ENCODE measurements around the gene TIMM22.
A peak's percentile ranks its signal among the peaks of the same experiment; 100 is the strongest.
"Not testable (repeated sequence)": the region's sequence is repeated elsewhere in the genome, so short reads cannot be mapped to it uniquely, and the experiment has no call there.

Gene TIMM22

DNA sequence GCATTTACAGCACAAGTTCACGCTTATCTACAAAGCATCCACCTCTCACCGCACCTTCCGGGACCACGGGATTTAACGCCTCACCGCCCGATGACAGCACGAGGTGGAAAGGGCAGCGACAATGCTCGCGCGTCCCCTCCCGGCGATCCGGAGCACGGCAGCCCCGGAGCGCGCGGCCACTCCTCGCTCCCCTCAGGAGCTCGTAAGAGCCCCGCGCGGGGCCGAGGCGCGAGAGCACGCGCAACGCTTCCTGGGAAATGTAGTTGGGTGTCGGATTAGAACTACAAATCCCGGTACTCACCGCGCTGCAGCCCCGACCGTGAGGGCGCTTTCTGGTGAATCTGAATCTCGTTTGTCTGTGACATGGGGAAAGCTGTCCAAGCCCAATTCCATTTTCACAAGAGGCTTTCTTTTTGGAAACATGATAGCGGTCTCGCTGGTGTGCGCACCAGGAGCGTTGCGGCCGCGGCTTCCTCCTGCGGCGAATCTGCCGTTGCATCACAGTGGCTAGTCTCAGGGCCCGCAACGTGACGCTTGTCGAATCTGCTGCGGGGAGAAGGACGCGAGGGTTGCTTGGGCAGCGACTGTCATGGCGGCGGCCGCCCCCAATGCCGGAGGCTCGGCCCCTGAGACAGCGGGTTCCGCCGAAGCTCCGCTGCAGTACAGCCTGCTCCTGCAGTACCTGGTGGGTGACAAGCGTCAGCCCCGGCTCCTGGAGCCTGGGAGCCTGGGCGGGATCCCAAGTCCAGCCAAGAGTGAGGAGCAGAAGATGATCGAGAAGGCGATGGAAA, at the start of gene TIMM22:
Gene TIMM22, plus strand, starts transcription at position 576 of the 791 bp plus-strand sequence. Its CDS starts 14 bp downstream, at position 590.
- peak; percentile 90 for DNase-seq

GRCh38 chr17:948284-948852, 48.6 kb upstream of the TIMM22 start:
- DNase-seq: no peak

GRCh38 chr17:949623-950303, 47.2 kb upstream of the TIMM22 start:
- DNase-seq: peak; percentile 12

GRCh38 chr17:951325-952132, 45.4 kb upstream of the TIMM22 start:
- DNase-seq: no peak

DNA sequence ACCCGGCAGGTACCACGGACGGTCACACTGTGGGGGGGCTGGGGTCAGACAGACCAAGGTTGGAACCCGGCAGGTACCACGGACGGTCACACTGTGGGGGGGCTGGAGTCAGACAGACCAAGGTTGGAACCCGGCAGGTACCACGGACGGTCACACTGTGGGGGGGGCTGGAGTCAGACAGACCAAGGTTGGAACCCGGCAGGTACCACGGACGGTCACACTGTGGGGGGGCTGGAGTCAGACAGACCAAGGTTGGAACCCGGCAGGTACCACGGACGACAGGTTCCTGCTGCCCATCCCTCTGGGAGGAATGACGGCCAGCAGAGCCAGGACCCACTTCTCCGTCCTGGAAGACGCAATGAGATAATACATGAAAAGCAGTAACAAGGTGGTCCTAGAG, 44.3 kb upstream of the TIMM22 start:
- DNase-seq: not testable (repeated sequence)

GRCh38 chr17:953767-954166, 43.2 kb upstream of the TIMM22 start:
- DNase-seq: no peak

GRCh38 chr17:954431-955164, 42.3 kb upstream of the TIMM22 start:
- DNase-seq: no peak

GRCh38 chr17:956905-957304, 40.0 kb upstream of the TIMM22 start:
- DNase-seq: no peak

DNA sequence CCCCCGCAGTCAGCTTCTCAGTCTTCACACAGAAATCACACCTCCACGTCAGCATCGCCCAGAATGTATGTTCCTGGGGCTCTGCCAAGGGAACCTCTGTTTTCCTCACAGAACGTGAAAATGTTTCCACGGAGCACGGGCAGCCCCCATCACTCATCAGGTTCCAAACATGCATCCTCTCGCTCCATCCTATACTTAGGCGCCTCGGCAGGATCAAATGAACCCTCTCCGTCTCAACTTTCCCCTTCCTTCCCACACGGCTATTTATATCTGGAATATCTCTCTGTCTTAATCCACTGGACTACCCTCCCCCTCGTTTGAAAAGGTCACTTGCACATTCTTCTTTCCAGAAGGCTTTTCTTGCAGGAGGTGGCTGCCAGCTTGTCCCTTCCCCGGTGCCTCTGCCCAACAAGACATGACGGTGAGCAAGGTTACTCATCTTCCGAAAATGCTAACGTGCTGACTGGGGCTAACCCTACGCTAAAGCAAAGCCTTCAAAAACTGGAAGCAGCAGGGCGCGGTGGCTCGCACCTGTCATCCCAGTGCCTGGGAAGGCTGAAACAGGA, 39.0 kb upstream of the TIMM22 start:
- DNase-seq: no peak

- no peak for DNase-seq
These were observed 38.0 kb upstream of the TIMM22 start for GRCh38 chr17:958712-959451.

DNA sequence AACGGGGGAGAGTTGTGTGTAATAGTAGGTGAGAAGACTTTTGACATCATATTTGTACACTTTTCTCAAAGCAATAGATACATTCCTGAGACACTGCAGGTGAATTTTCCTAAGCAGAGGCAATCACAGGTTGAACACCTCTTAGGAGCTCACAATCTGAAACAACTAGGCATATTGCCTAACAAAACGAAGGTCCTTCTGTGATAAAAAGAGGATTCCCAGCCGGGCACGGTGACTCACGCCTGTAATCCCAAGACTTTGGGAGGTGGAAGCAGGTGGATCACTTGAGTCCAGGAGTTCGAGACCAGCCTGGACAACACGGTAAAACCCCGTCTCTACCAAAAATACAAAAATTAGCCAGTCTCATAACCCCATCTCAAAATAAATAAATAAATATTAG, 34.8 kb upstream of the TIMM22 start:
- no peak for DNase-seq

DNA sequence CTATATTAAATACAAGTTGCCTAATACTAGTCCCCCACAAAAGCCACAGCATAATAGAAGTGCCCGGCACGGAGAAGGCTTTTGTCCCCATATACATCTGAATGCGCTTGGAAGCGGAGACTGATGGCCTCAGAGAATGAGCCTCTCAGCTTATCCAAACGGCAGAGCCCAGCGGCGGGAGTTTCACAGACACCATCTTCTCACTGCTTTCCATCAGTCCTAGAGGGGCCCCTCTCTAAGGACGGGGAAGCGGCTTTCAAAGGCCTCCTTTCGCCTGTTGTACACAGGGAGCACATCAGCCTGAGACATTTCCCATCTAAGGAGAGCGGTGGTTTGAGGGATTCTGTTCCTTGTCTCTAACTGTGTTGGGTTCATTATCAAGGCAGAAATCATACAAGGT, 34.3 kb upstream of the TIMM22 start:
- DNase-seq: no peak

DNA sequence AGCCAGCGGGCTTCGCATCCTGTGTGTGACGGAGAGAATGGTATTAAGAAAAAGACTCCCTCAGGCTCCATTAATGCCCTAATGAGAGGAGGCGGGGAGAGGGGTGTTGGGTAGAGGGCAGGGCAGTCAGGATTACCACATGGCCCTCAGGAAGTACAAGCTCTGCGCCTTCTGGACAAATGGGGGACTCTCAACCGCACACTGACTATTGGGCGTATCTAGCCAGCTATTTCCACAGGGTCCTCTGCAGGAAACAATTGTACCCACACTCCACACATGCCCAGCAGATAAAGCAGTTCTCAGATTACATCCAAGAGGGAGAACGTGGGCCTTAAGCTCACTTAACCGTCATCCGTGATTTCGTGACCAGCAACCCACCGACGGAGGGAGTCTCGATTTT, 32.1 kb upstream of the TIMM22 start:
- DNase-seq: peak; percentile 13

GRCh38 chr17:965311-965989, 31.5 kb upstream of the TIMM22 start:
- DNase-seq: no peak

DNA sequence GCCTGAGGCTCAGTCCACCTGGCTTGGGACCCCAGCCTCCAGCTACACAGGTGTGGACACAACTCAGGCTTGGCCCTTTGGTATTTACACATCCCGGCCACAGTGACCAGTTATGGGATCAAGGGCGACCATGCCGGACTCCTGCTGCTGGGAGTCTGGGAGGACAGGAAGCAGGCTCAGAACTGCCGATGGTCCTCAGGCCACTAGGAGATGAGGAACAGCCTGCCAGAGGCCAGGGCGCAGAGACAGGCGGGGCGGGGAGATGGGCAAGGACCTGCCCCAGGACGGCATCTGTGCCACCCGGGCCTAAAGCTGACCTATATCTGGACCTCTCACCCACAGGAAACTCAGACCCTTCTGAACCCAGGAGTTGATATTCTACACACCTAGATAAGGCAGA, 29.8 kb upstream of the TIMM22 start:
- no peak for DNase-seq

GRCh38 chr17:968812-969730, 27.9 kb upstream of the TIMM22 start:
- no peak for DNase-seq

- peak; percentile 35 for DNase-seq
These were observed 27.0 kb upstream of the TIMM22 start for GRCh38 chr17:969811-970355.

- DNase-seq: no peak
These were observed 26.6 kb upstream of the TIMM22 start for GRCh38 chr17:970364-970763.

DNA sequence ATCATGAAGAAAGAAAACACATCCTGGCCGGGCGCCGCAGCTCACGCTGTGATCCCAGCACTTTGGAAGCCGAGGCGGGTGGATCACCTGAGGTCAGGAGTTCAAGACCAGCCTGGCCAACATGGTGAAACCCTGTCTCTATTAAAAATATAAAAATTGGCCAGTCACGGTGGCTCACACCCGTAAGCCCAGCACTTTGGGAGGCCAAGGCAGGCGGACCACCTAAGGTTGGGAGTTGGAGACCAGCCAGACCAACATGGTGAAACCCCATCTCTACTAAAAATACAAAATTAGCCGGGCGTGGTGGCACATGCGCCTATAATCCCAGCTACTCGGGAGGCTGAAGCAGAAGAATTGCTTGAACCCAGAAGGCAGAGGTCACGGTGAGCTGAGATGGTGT, 25.1 kb upstream of the TIMM22 start:
- not testable (repeated sequence) for DNase-seq

Data from NCI-H2227 treated with DMSO at 0.1 percent for 48 hours (cell line).